K562 (cell line): ENCODE data around the gene ANKMY1. TPM values are rescaled to one million over a fixed set of nuclear protein-coding genes. Genes with fewer than 3 reads are reported as not detected.

Experiments used
- ARHGAP35 ChIP-seq: fragments of 450-650 bp; IDR thresholded peaks from 2 replicates; pipeline ENCODE4 v1.6.1; 2018; ENCODE audit not compliant: partially characterized antibody
- BRCA1 ChIP-seq, 2 experiments: fragments of 450-650 bp in 1 of 2; sonication (generic) in 1 of 2; formaldehyde crosslinking in 1 of 2; IDR thresholded peaks; 2 replicates each; pipeline versions ENCODE4 v1.5.0 to v1.6.1; 2017 to 2020; ENCODE audit warnings: mild to moderate bottlenecking in 1 of 2, missing genetic modification reagents in 1 of 2
- CREB1 ChIP-seq, 2 experiments: sonication (generic) in 1 of 2; formaldehyde crosslinking in 1 of 2; IDR thresholded peaks; 2 replicates each; pipeline versions ENCODE4 v1.6.1 to v1.8.0; 2012 to 2022; ENCODE audit warnings: inconsistent platforms in 1 of 2, mild to moderate bottlenecking in 1 of 2, missing genetic modification reagents in 1 of 2, moderate library complexity in 1 of 2
- DEAF1 ChIP-seq: fragments of 450-650 bp; formaldehyde crosslinking; IDR thresholded peaks from 2 replicates; pipeline ENCODE4 v1.4.0; 2020; ENCODE audit warnings: mild to moderate bottlenecking, moderate library complexity
- GTF2A2 ChIP-seq: IDR thresholded peaks from 2 replicates; pipeline ENCODE4 v1.6.1; 2016; ENCODE audit warnings: mild to moderate bottlenecking, missing genetic modification characterization, missing compliant biosample characterization
- MYNN ChIP-seq, 2 experiments: sonication (generic); formaldehyde crosslinking in 1 of 2; IDR thresholded peaks; 2 replicates each; pipeline versions ENCODE4 v1.5.0 to v1.6.1; 2016 to 2020; ENCODE audit warnings: antibody characterized with exemption in 1 of 2, missing genetic modification reagents in 1 of 2
- NR3C1 ChIP-seq: sonication (generic); formaldehyde crosslinking; IDR thresholded peaks from 2 replicates; pipeline ENCODE4 v1.8.1; 2022; ENCODE audit warnings: missing genetic modification reagents
- POLR2A ChIP-seq: fragments of 450-650 bp; conservative IDR thresholded peaks from 2 replicates; pipeline ENCODE4 v1.6.1; 2016
- POLR2AphosphoS5 ChIP-seq: IDR thresholded peaks from 2 replicates; pipeline ENCODE4 v1.6.1; 2011; ENCODE audit warnings: mild to moderate bottlenecking, low read depth, low read length, moderate library complexity; ENCODE audit not compliant: control insufficient read depth, insufficient read depth
- POLR2B ChIP-seq: fragments of 450-650 bp; IDR thresholded peaks from 2 replicates; pipeline ENCODE4 v1.6.1; 2018; ENCODE audit warnings: low read depth; ENCODE audit not compliant: partially characterized antibody
- TBP ChIP-seq: optimal IDR thresholded peaks from 2 replicates; pipeline ENCODE3; 2011; ENCODE audit warnings: low read depth, low read length, improper control_type of control experiment
- TFAM ChIP-seq: fragments of 250-450 bp; sonication (Bioruptor Pico); conservative IDR thresholded peaks from 2 replicates; pipeline ENCODE4 v1.5.0; 2021; ENCODE audit warnings: mild to moderate bottlenecking, moderate library complexity
- USF1 ChIP-seq: sonication (generic); formaldehyde crosslinking; IDR thresholded peaks from 2 replicates; pipeline ENCODE4 v1.9.0; 2022; ENCODE audit warnings: mild to moderate bottlenecking, missing genetic modification reagents
- ZBTB7A ChIP-seq: IDR thresholded peaks from 2 replicates; pipeline ENCODE4 v1.6.1; 2011; ENCODE audit warnings: low read depth, mild to moderate bottlenecking, low read length, moderate library complexity, borderline replicate concordance; ENCODE audit not compliant: control insufficient read depth
- ZNF583 ChIP-seq: fragments of 250-450 bp; sonication (Bioruptor Pico); IDR thresholded peaks from 2 replicates; pipeline ENCODE4 v1.4.0; 2020
- ZSCAN32 ChIP-seq: fragments of 450-650 bp; formaldehyde crosslinking; IDR thresholded peaks from 2 replicates; pipeline ENCODE4 v1.4.0; 2020; ENCODE audit warnings: mild to moderate bottlenecking, moderate library complexity
- polyA plus RNA-seq, 8 experiments: library from polyadenylated mRNA; depleted of rRNA in 4 of 8; stranded (reverse) in 5 of 8; unstranded in 3 of 8; fragments of >200 nt; fragmentation: Nextera tagmentation in 2 of 8; fragmentation: Illumina TruSeq in 1 of 8; extraction: Ambion mirVana in 2 of 8; extraction: Trizol in 1 of 8; gene quantifications; 2 replicates each; pipeline versions ENCODE4 v1.2.1 to v1.2.3, GENCODE V29; 2011 to 2014; ENCODE audit warnings: inconsistent platforms in 1 of 8, missing spikeins in 1 of 8
- total RNA-seq, 7 experiments: library from RNA; depleted of rRNA in 6 of 7; stranded (reverse); fragments of >200 nt in 6 of 7; fragmentation: Illumina TruSeq in 2 of 7; extraction: Trizol in 2 of 7; gene quantifications; 2 replicates each; pipeline versions ENCODE4 v1.2.1 to v1.2.3, GENCODE V29; 2011 to 2021; ENCODE audit warnings: low replicate concordance in 1 of 7
- TF ChIP-seq, protein P1 (sequence below), 2 experiments: IDR thresholded peaks; 2 replicates each; pipeline ENCODE4 v1.6.1; 2011; ENCODE audit warnings: borderline replicate concordance in 1 of 2, control low read depth in 1 of 2, low read depth in 1 of 2, low read length in 1 of 2, mild to moderate bottlenecking in 1 of 2, mixed read lengths in 1 of 2, moderate library complexity in 1 of 2; ENCODE audit not compliant: insufficient read depth in 1 of 2, insufficient read length in 1 of 2, poor library complexity in 1 of 2, severe bottlenecking in 1 of 2; ENCODE audit errors: extremely low read depth in 1 of 2
- TF ChIP-seq, protein P2 (sequence below): fragments of 450-650 bp; conservative IDR thresholded peaks from 2 replicates; pipeline ENCODE4 v1.6.1; 2016; ENCODE audit warnings: missing genetic modification characterization, low read depth, mild to moderate bottlenecking, missing compliant biosample characterization, moderate library complexity
- TF ChIP-seq, protein P3 (sequence below): IDR thresholded peaks from 2 replicates; pipeline ENCODE4 v1.6.1; 2016; ENCODE audit warnings: missing genetic modification characterization, missing compliant biosample characterization

The ANKMY1 gene
- total and polyA plus RNA-seq, 9 of the 15 experiments (the other 6 are each of a cell fraction or from before 2014, with no cell fraction given) = 0.75 to 15.1 (median 11.7) TPM

DNA sequence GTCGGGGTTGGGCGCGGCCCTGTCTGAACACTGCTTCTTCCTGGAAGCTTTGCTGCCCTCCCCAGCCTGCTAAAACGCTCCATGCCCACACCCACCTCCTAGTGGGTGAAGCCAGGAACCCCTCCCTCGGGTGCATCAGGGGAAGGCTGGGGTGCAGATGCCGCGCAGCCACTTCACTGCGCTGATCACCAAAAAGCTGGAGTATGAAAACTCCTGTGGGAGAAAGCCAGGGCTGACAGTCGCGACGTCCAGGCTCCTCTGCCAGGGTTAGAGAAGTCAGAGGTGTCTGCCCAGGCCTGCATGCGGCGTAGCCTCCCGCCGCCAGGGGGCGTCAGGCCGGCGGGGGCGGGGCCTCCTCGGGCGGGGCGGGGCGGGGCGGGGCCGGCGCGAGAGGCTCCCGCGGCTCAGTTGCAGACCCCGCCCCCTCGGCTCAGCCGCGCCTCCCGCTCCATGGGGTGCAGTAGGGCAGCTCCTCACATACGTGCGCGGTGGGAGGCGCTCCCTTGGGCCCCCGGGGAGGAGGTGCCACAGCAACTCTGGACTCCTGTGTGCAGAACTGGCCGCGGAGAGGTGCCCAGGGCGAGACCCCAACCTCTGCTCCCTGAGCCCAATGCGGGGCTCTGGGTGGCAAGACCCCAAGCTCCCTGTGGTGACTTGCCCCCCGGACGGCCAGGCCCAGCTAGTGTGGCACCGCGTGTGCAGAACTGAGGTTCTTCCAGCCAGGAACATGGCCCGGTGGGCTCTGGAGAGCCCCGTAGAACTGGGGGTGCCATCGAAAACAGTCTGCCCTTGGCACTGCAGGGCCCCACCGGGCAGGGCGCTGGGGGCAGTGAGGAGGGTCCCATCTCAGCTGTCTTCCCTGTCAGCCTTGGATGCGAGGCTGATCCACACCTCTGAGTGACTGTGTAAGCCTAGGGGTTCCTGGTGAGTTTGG lies 8.7 kb upstream of the ANKMY1 start (continued):
- TF ChIP-seq USF1 (CRISPR knock-in tag) (no peak), POLR2A (peak; percentile 70), ARHGAP35 (no peak), ZNF583 (CRISPR knock-in tag) (no peak), MYNN (IDR thresholded peaks at IDR 0.05) (peak; percentile 59), MYNN (CRISPR knock-in tag; IDR thresholded peaks at IDR 0.05) (no peak), TBP (peak; percentile 53), CREB1 (IDR thresholded peaks at IDR 0.05) (0 out of 2 replicates have a peak, but pooled peaks have one; percentile 27), CREB1 (CRISPR knock-in tag; IDR thresholded peaks at IDR 0.05) (peak; percentile 20; the same call in 1 of the 2 replicates), POLR2AphosphoS5 (peak; percentile 34; the same call in 1 of the 2 replicates), DEAF1 (CRISPR knock-in tag) (no peak), NR3C1 (CRISPR knock-in tag) (no peak), GTF2A2 (tag) (no peak), BRCA1 (IDR thresholded peaks at IDR 0.05) (no peak), BRCA1 (CRISPR knock-in tag; IDR thresholded peaks at IDR 0.05) (no peak), ZSCAN32 (no peak), ZBTB7A (peak; percentile 57; the same call in 1 of the 2 replicates), POLR2B (peak; percentile 43), TFAM (CRISPR knock-in tag) (no peak)
- TF ChIP-seq, protein P1, sequence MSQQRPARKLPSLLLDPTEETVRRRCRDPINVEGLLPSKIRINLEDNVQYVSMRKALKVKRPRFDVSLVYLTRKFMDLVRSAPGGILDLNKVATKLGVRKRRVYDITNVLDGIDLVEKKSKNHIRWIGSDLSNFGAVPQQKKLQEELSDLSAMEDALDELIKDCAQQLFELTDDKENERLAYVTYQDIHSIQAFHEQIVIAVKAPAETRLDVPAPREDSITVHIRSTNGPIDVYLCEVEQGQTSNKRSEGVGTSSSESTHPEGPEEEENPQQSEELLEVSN (IDR thresholded peaks at IDR 0.05; ENCODE audit: borderline replicate concordance in 1 of 2, extremely low read depth in 1 of 2, insufficient read depth in 1 of 2, insufficient read length in 1 of 2, low read depth in 1 of 2, low read length in 1 of 2, poor library complexity in 1 of 2, severe bottlenecking in 1 of 2) = peak in 1 of 2 experiments; percentile 28
- TF ChIP-seq, protein P2, sequence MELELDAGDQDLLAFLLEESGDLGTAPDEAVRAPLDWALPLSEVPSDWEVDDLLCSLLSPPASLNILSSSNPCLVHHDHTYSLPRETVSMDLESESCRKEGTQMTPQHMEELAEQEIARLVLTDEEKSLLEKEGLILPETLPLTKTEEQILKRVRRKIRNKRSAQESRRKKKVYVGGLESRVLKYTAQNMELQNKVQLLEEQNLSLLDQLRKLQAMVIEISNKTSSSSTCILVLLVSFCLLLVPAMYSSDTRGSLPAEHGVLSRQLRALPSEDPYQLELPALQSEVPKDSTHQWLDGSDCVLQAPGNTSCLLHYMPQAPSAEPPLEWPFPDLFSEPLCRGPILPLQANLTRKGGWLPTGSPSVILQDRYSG (tag) = no peak
- TF ChIP-seq, protein P3, sequence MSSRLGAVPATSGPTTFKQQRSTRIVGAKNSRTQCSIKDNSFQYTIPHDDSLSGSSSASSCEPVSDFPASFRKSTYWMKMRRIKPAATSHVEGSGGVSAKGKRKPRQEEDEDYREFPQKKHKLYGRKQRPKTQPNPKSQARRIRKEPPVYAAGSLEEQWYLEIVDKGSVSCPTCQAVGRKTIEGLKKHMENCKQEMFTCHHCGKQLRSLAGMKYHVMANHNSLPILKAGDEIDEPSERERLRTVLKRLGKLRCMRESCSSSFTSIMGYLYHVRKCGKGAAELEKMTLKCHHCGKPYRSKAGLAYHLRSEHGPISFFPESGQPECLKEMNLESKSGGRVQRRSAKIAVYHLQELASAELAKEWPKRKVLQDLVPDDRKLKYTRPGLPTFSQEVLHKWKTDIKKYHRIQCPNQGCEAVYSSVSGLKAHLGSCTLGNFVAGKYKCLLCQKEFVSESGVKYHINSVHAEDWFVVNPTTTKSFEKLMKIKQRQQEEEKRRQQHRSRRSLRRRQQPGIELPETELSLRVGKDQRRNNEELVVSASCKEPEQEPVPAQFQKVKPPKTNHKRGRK (tag) = no peak
